ENCODE data around the gene APCDD1L. TPM values are rescaled to one million over a fixed set of nuclear protein-coding genes. Genes with fewer than 3 reads are reported as not detected.

APCDD1L gene
- polyA plus RNA-seq, 1 donor from 2014 or later: not detected

- H3K9me3 ChIP-seq (ENCODE audit: low read length): no peaks in the 10 kb centered on the region
- H3K79me2 ChIP-seq (replicated peaks; ENCODE audit: insufficient read depth, low read length): peaks cover 19% of the 10 kb centered on the region
- H3K27me3 ChIP-seq (ENCODE audit: insufficient read depth, low read depth, low read length): no peaks in the 10 kb centered on the region
- H2AFZ ChIP-seq (ENCODE audit: low read depth, low read length): no peak overlapping the region
- no peaks in the 10 kb centered on the region for H3K9me2 ChIP-seq (ENCODE audit: insufficient read depth, low read length)
- TF ChIP-seq EZH2 (IDR thresholded peaks at IDR 0.05; ENCODE audit: borderline replicate concordance, insufficient read depth, low read length, poor library complexity, severe bottlenecking) (no peak), CTCF (IDR thresholded peaks at IDR 0.05; ENCODE audit: poor library complexity, severe bottlenecking) (no peak), RAD21 (conservative IDR thresholded peaks at IDR 0.05) (no peak), MXI1 (conservative IDR thresholded peaks at IDR 0.05; ENCODE audit: poor library complexity, severe bottlenecking) (no peak), TAF1 (IDR thresholded peaks at IDR 0.05; ENCODE audit: low read depth) (no peak), POLR2AphosphoS5 (IDR thresholded peaks at IDR 0.05) (no peak), SMC3 (conservative IDR thresholded peaks at IDR 0.05; ENCODE audit: poor library complexity) (no peak), REST (IDR thresholded peaks at IDR 0.05; ENCODE audit: borderline replicate concordance) (no peak), EP300 (conservative IDR thresholded peaks at IDR 0.05; ENCODE audit: poor library complexity, severe bottlenecking) (no peak)
- H3K9ac ChIP-seq (ENCODE audit: low read length): no peak overlapping the region
- no peaks in the 10 kb centered on the region for H3F3A ChIP-seq (ENCODE audit: insufficient read depth, low read length, poor library complexity, severe bottlenecking)
- no peak overlapping the region for H3K4me2 ChIP-seq (ENCODE audit: low read length)
- H4K20me1 ChIP-seq (ENCODE audit: insufficient read depth): no peaks in the 10 kb centered on the region
- H3K27ac ChIP-seq (ENCODE audit: low read length): no peak overlapping the region
- no peak overlapping the region for H3K4me3 ChIP-seq (ENCODE audit: low read length)
- peaks cover 10% of the 10 kb centered on the region for H3K36me3 ChIP-seq (ENCODE audit: insufficient read depth, low read length)
These were observed 96.0 kb downstream of the APCDD1L start for GRCh38 chr20:58418949-58419748.

GRCh38 chr20:58417438-58417837 lies 97.8 kb downstream of the APCDD1L start:
- H3K27ac ChIP-seq (ENCODE audit: low read length): no peak overlapping the region
- H3K79me2 ChIP-seq (replicated peaks; ENCODE audit: insufficient read depth, low read length): peaks cover 24% of the 10 kb centered on the region
- TF ChIP-seq SMC3 (conservative IDR thresholded peaks at IDR 0.05; ENCODE audit: poor library complexity) (no peak), RAD21 (conservative IDR thresholded peaks at IDR 0.05) (no peak), CTCF (IDR thresholded peaks at IDR 0.05; ENCODE audit: poor library complexity, severe bottlenecking) (no peak), TAF1 (IDR thresholded peaks at IDR 0.05; ENCODE audit: low read depth) (no peak), EP300 (conservative IDR thresholded peaks at IDR 0.05; ENCODE audit: poor library complexity, severe bottlenecking) (no peak), MXI1 (conservative IDR thresholded peaks at IDR 0.05; ENCODE audit: poor library complexity, severe bottlenecking) (no peak), EZH2 (IDR thresholded peaks at IDR 0.05; ENCODE audit: borderline replicate concordance, insufficient read depth, low read length, poor library complexity, severe bottlenecking) (no peak), REST (IDR thresholded peaks at IDR 0.05; ENCODE audit: borderline replicate concordance) (no peak), POLR2AphosphoS5 (IDR thresholded peaks at IDR 0.05) (no peak)
- H3F3A ChIP-seq (ENCODE audit: insufficient read depth, low read length, poor library complexity, severe bottlenecking): no peaks in the 10 kb centered on the region
- no peak overlapping the region for H2AFZ ChIP-seq (ENCODE audit: low read depth, low read length)
- no peaks in the 10 kb centered on the region for H3K9me2 ChIP-seq (ENCODE audit: insufficient read depth, low read length)
- no peak overlapping the region for H3K9ac ChIP-seq (ENCODE audit: low read length)
- no peak overlapping the region for H3K4me2 ChIP-seq (ENCODE audit: low read length)
- no peaks in the 10 kb centered on the region for H3K27me3 ChIP-seq (ENCODE audit: insufficient read depth, low read depth, low read length)
- H3K9me3 ChIP-seq (ENCODE audit: low read length): no peaks in the 10 kb centered on the region
- H3K36me3 ChIP-seq (ENCODE audit: insufficient read depth, low read length): peaks cover 10% of the 10 kb centered on the region
- H4K20me1 ChIP-seq (ENCODE audit: insufficient read depth): no peaks in the 10 kb centered on the region
- no peak overlapping the region for H3K4me3 ChIP-seq (ENCODE audit: low read length)

All from neural cell (in vitro differentiated cells).